GM15510 (cell line): ENCODE measurements around the gene FRYL.

Source experiments
- POLR2A ChIP-seq: IDR thresholded peaks from 3 replicates; pipeline ENCODE4 v1.6.1; 2011; ENCODE audit warnings: borderline replicate concordance; ENCODE audit not compliant: insufficient read length; ENCODE audit errors: extremely low read depth

Gene FRYL

GRCh38 chr4:48653217-48654014, 126.7 kb downstream of the FRYL start:
- TF ChIP-seq POLR2A = no peak

GRCh38 chr4:48651914-48652313, 128.2 kb downstream of the FRYL start:
- no peak for TF ChIP-seq POLR2A

GRCh38 chr4:48649505-48649904, 130.6 kb downstream of the FRYL start:
- no peak for TF ChIP-seq POLR2A

- no peak for TF ChIP-seq POLR2A
These were observed 134.8 kb downstream of the FRYL start for GRCh38 chr4:48645225-48645794.

- TF ChIP-seq POLR2A = no peak
These were observed 137.4 kb downstream of the FRYL start for GRCh38 chr4:48642421-48643374.

- no peak for TF ChIP-seq POLR2A
These were observed 138.7 kb downstream of the FRYL start for GRCh38 chr4:48641401-48641800.

- no peak for TF ChIP-seq POLR2A
These were observed 139.4 kb downstream of the FRYL start for GRCh38 chr4:48640699-48641098.

- TF ChIP-seq POLR2A = no peak
These were observed 139.9 kb downstream of the FRYL start for GRCh38 chr4:48640225-48640624.

GRCh38 chr4:48639807-48640206, 140.3 kb downstream of the FRYL start:
- no peak for TF ChIP-seq POLR2A

GRCh38 chr4:48636911-48637310, 143.2 kb downstream of the FRYL start:
- TF ChIP-seq POLR2A = no peak

GRCh38 chr4:48635980-48636379, 144.1 kb downstream of the FRYL start:
- TF ChIP-seq POLR2A = no peak

GRCh38 chr4:48635310-48635709, 144.8 kb downstream of the FRYL start:
- no peak for TF ChIP-seq POLR2A

- no peak for TF ChIP-seq POLR2A
These were observed 145.3 kb downstream of the FRYL start for GRCh38 chr4:48634688-48635308.

GRCh38 chr4:48633657-48634056, 146.4 kb downstream of the FRYL start:
- no peak for TF ChIP-seq POLR2A

- TF ChIP-seq POLR2A = no peak
These were observed 150.6 kb downstream of the FRYL start for GRCh38 chr4:48629458-48629857.

GRCh38 chr4:48623182-48623780, 156.8 kb downstream of the FRYL start:
- no peak for TF ChIP-seq POLR2A
